ENCODE measurements around the gene TMEM97. TPM values are rescaled to one million over a fixed set of nuclear protein-coding genes. Genes with fewer than 3 reads are reported as not detected.

TMEM97 gene
- polyA plus RNA-seq, 6 donors from 2014 or later: 6.3 to 8.0 (median 6.9) TPM

- DNase-seq (no peak), ATAC-seq (ENCODE audit: low read depth in 2 of 2) (no peak)
- Mint-ChIP-seq H3K9me3 (peaks cover 0 to 4% (median 0%) of the 10 kb centered on the region in 7 donors), H3K4me1 (peaks cover 26 to 29% (median 26%) of the 10 kb centered on the region in 3 donors), H3K4me3 (peak overlapping the region; percentile 88 to 95 (median 93)), H3K27ac (peak overlapping the region in 4 of 6 donors; percentile 11 to 50 (median 28)), H3K27me3 (peaks cover 0 to 18% (median 6%) of the 10 kb centered on the region in 3 donors), H3K36me3 (no peaks in the 10 kb centered on the region)
Observed at GRCh38 chr17:28320215-28321061, 1.4 kb downstream of the TMEM97 start.

GRCh38 chr17:28324267-28324745 is 5.3 kb downstream of the TMEM97 start:
- no peaks in the 10 kb centered on the region for H3K36me3 Mint-ChIP-seq
- H3K27ac Mint-ChIP-seq: no peak overlapping the region
- no peak for ATAC-seq (ENCODE audit: low read depth in 2 of 2)
- peak overlapping the region in 1 of 8 donors; percentile 1 for H3K4me3 Mint-ChIP-seq
- peaks cover 11 to 14% (median 12%) of the 10 kb centered on the region in 3 donors for H3K4me1 Mint-ChIP-seq
- DNase-seq: no peak
- no peaks in the 10 kb centered on the region for H3K27me3 Mint-ChIP-seq
- H3K9me3 Mint-ChIP-seq: no peaks in the 10 kb centered on the region

DNA sequence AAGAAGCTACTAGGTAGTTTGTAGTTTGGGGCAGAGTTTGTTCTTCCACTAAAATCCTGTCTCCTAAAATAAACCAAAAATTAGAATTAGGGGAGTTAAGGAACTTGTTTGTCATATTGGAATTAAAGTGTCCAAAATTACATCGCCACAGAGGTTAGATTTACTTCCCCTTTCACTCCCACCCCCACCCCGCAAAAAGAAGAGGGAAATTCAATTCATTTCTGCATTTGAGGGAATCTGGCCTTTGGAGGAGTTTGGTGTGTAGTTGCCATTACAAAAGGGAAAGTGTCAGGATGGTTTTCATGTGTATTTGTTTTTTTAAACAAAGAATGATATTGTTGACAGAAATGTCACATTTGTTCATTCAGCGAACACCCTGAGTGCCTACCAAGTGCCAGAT is 5.8 kb downstream of the TMEM97 start:
- Mint-ChIP-seq H3K9me3 (no peaks in the 10 kb centered on the region), H3K4me3 (peak overlapping the region in 1 of 8 donors; percentile 1), H3K4me1 (peaks cover 6 to 10% (median 7%) of the 10 kb centered on the region in 3 donors), H3K27ac (peak overlapping the region in 1 of 6 donors; percentile 76), H3K36me3 (no peaks in the 10 kb centered on the region), H3K27me3 (no peaks in the 10 kb centered on the region)
- DNase-seq: no peak
- no peak for ATAC-seq (ENCODE audit: low read depth in 2 of 2)

DNA sequence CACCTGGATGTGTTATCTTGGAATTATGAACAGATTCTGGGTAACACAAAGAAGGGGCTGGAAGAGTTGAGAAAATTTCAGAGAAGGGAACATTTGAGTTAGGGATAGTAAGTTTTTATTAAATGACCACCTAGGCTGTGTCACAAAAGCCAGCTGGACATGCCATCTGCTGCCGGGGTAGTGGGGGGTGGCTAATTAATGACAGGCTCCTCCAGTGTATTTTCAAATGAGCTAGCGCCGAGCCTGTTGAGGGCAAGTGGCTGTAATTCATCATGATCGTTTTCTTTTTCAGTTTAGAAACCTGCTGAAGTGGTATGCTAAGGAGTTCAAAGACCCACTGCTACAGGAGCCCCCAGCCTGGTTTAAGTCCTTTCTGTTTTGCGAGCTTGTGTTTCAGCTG is 6.2 kb downstream of the TMEM97 start:
- Mint-ChIP-seq H3K27ac (peak overlapping the region in 1 of 6 donors; percentile 76), H3K27me3 (no peaks in the 10 kb centered on the region), H3K36me3 (no peaks in the 10 kb centered on the region), H3K9me3 (no peaks in the 10 kb centered on the region), H3K4me1 (peaks cover 2 to 5% (median 3%) of the 10 kb centered on the region in 3 donors), H3K4me3 (no peak overlapping the region)
- ATAC-seq (ENCODE audit: low read depth in 2 of 2) (no peak), DNase-seq (no peak)

- H3K4me1 Mint-ChIP-seq: no peaks in the 10 kb centered on the region
- no peaks in the 10 kb centered on the region for H3K36me3 Mint-ChIP-seq
- DNase-seq: no peak
- no peak overlapping the region for H3K27ac Mint-ChIP-seq
- ATAC-seq (ENCODE audit: low read depth in 2 of 2): no peak
- H3K4me3 Mint-ChIP-seq: no peak overlapping the region
- no peaks in the 10 kb centered on the region for H3K9me3 Mint-ChIP-seq
- H3K27me3 Mint-ChIP-seq: no peaks in the 10 kb centered on the region
Observed at GRCh38 chr17:28326114-28326513, 7.1 kb downstream of the TMEM97 start.

DNA sequence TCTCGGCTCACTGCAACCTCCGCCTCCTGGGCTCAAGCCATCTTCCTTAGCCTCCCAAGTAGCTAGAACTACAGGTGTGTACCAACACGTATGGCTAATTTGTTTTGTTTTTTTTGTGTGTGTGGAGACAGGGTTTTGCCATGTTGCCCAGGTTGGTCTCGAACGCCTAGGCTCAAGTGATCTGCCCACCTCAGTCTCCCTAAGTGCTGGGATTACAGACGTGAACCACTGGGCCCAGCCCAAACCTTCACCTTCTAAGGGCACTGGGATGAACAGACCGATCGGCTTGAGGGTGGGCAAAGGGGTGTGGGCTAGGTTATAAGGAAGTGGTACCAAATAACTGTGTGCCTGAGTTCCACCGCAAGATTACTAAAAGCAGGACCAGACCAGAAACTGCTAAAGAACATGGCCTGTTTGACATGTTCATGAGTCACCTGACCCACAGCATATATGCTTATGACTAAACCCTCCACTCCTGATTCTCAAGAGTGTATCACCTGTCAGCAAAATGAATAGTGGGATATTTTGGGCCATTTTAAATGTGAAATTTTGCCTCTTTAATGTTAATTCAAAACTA is 8.1 kb downstream of the TMEM97 start:
- no peaks in the 10 kb centered on the region for H3K36me3 Mint-ChIP-seq
- no peaks in the 10 kb centered on the region for H3K27me3 Mint-ChIP-seq
- DNase-seq: no peak
- peaks cover 0 to under 1% (median 0%) of the 10 kb centered on the region in 3 donors for H3K4me1 Mint-ChIP-seq
- no peak overlapping the region for H3K4me3 Mint-ChIP-seq
- no peak for ATAC-seq (ENCODE audit: low read depth in 2 of 2)
- no peaks in the 10 kb centered on the region for H3K9me3 Mint-ChIP-seq
- H3K27ac Mint-ChIP-seq: peak overlapping the region in 1 of 6 donors; percentile 54

- Mint-ChIP-seq H3K36me3 (no peaks in the 10 kb centered on the region), H3K9me3 (no peaks in the 10 kb centered on the region)
Observed at GRCh38 chr17:28327709-28328108, 8.7 kb downstream of the TMEM97 start.

GRCh38 chr17:28328325-28328724 is 9.3 kb downstream of the TMEM97 start:
- H3K9me3 Mint-ChIP-seq: no peaks in the 10 kb centered on the region
- no peaks in the 10 kb centered on the region for H3K36me3 Mint-ChIP-seq
- H3K4me3 Mint-ChIP-seq: no peak overlapping the region
- H3K27me3 Mint-ChIP-seq: no peaks in the 10 kb centered on the region
- DNase-seq: no peak
- H3K27ac Mint-ChIP-seq: no peak overlapping the region
- ATAC-seq (ENCODE audit: low read depth in 2 of 2): no peak
- peaks cover 0 to 5% (median 4%) of the 10 kb centered on the region in 3 donors for H3K4me1 Mint-ChIP-seq

More at GRCh38 chr17:28327709-28328108, 8.7 kb downstream of the TMEM97 start:
- DNase-seq (no peak), ATAC-seq (ENCODE audit: low read depth in 2 of 2) (no peak)
- Mint-ChIP-seq H3K27me3 (no peaks in the 10 kb centered on the region), H3K27ac (no peak overlapping the region), H3K4me3 (no peak overlapping the region), H3K4me1 (peaks cover 0 to 4% (median 3%) of the 10 kb centered on the region in 3 donors)

GRCh38 chr17:28330671-28331070 is 11.7 kb downstream of the TMEM97 start:
- DNase-seq (no peak), ATAC-seq (ENCODE audit: low read depth in 2 of 2) (no peak)
- Mint-ChIP-seq H3K4me3 (peak overlapping the region in 1 of 8 donors; percentile 33), H3K27me3 (no peaks in the 10 kb centered on the region), H3K27ac (peak overlapping the region in 2 of 6 donors; percentile 67), H3K9me3 (no peaks in the 10 kb centered on the region), H3K4me1 (peaks cover 16 to 28% (median 21%) of the 10 kb centered on the region in 3 donors), H3K36me3 (no peaks in the 10 kb centered on the region)

- peak overlapping the region in 5 of 8 donors; percentile 3 to 60 (median 37) for H3K4me3 Mint-ChIP-seq
- no peaks in the 10 kb centered on the region for H3K27me3 Mint-ChIP-seq
- no peak for ATAC-seq (ENCODE audit: low read depth in 2 of 2)
- H3K4me1 Mint-ChIP-seq: peaks cover 24 to 37% (median 33%) of the 10 kb centered on the region in 3 donors
- no peaks in the 10 kb centered on the region for H3K9me3 Mint-ChIP-seq
- peak overlapping the region in 2 of 6 donors; percentile 11 to 33 for H3K27ac Mint-ChIP-seq
- DNase-seq: no peak
- H3K36me3 Mint-ChIP-seq: no peaks in the 10 kb centered on the region
Observed at GRCh38 chr17:28331891-28332420, 13.0 kb downstream of the TMEM97 start.

GRCh38 chr17:28333083-28333746 is 14.2 kb downstream of the TMEM97 start:
- ATAC-seq (ENCODE audit: low read depth in 2 of 2) (no peak), DNase-seq (no peak)
- H3K27me3 Mint-ChIP-seq: no peaks in the 10 kb centered on the region
- peak overlapping the region in 7 of 8 donors; percentile 47 to 98 (median 92) for H3K4me3 Mint-ChIP-seq
- H3K27ac Mint-ChIP-seq: peak overlapping the region in 4 of 6 donors; percentile 35 to 98 (median 92)
- no peaks in the 10 kb centered on the region for H3K36me3 Mint-ChIP-seq
- peaks cover 34 to 49% (median 46%) of the 10 kb centered on the region in 3 donors for H3K4me1 Mint-ChIP-seq
- no peaks in the 10 kb centered on the region for H3K9me3 Mint-ChIP-seq

- Mint-ChIP-seq H3K9me3 (no peaks in the 10 kb centered on the region), H3K4me1 (peaks cover 38 to 52% (median 51%) of the 10 kb centered on the region in 3 donors), H3K27ac (peak overlapping the region; percentile 87 to 98 (median 96)), H3K36me3 (no peaks in the 10 kb centered on the region), H3K4me3 (peak overlapping the region; percentile 85 to 99 (median 98)), H3K27me3 (no peaks in the 10 kb centered on the region)
- DNase-seq (no peak), ATAC-seq (ENCODE audit: low read depth in 2 of 2) (no peak)
Observed at GRCh38 chr17:28334171-28334570, 15.2 kb downstream of the TMEM97 start.

DNA sequence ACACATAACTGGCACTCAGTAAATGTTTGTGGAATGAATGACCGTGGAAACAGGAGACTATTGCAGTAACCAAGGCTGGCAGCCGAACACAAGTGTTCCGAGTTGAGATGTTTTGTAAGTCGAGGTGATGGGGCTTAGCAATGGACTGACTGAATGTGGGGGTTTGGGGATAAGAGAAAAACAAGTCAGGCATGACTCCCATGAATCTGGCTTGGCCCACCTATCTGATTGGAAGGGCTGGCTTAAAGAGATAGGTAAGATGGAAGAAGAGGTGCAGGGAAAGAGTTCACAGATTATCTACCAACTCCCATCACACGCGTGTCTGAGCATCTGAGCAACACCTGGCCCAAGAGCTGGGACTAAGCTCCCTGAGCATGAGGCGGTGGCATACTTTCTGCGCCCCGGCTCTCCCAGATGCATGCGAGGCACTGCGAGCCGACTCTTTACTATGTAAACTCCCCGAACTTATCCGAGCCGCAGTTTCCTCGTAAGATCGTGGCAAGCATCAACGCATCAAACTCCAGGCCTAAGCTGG is 15.7 kb downstream of the TMEM97 start:
- no peak for DNase-seq
- peak overlapping the region; percentile 87 to 98 (median 96) for H3K27ac Mint-ChIP-seq
- H3K36me3 Mint-ChIP-seq: no peaks in the 10 kb centered on the region
- no peaks in the 10 kb centered on the region for H3K27me3 Mint-ChIP-seq
- no peaks in the 10 kb centered on the region for H3K9me3 Mint-ChIP-seq
- H3K4me3 Mint-ChIP-seq: peak overlapping the region; percentile 85 to 99 (median 98)
- peaks cover 38 to 56% (median 51%) of the 10 kb centered on the region in 3 donors for H3K4me1 Mint-ChIP-seq
- ATAC-seq (ENCODE audit: low read depth in 2 of 2): peak in 1 of 2 donors; percentile 3
